Endodermal cell (in vitro differentiated cells): Measurements from ENCODE around the gene UGT1A3. TPM values are rescaled to one million over a fixed set of nuclear protein-coding genes. Genes with fewer than 3 reads are reported as not detected.

Source experiments
- DNase-seq: peaks from one replicate; pipeline ENCODE4 v3.0.0-alpha.2; 2017
- H3K27ac ChIP-seq: 2 replicates; pipeline ENCODE4 v1.5.1; 2013; ENCODE audit warnings: mild to moderate bottlenecking, low read depth, low read length, moderate library complexity
- H3K27me3 ChIP-seq: 2 replicates; pipeline ENCODE4 v1.6.1; 2013; ENCODE audit warnings: mild to moderate bottlenecking, low read length, moderate library complexity; ENCODE audit not compliant: insufficient read depth, control insufficient read depth, poor library complexity, severe bottlenecking
- H3K36me3 ChIP-seq: 2 replicates; pipeline ENCODE4 v1.7.0; 2013; ENCODE audit warnings: mild to moderate bottlenecking, low read length, moderate library complexity; ENCODE audit not compliant: control insufficient read depth, insufficient read depth
- H3K4me1 ChIP-seq: one replicate; pipeline ENCODE4 v1.7.0; 2013; ENCODE audit warnings: low read length; ENCODE audit not compliant: control insufficient read depth, insufficient read depth
- H3K4me3 ChIP-seq: 2 replicates; pipeline ENCODE4 v1.5.1; 2013; ENCODE audit warnings: mild to moderate bottlenecking, low read length, moderate library complexity
- H3K9ac ChIP-seq: 2 replicates; pipeline ENCODE4 v1.6.1; 2013; ENCODE audit warnings: mild to moderate bottlenecking, low read length, moderate library complexity; ENCODE audit not compliant: poor library complexity, severe bottlenecking; ENCODE audit errors: extremely low read depth
- H3K9me3 ChIP-seq: 2 replicates; pipeline ENCODE4 v1.6.1; 2013; ENCODE audit warnings: mild to moderate bottlenecking, low read length, moderate library complexity; ENCODE audit not compliant: control insufficient read depth
- H3K27ac Mint-ChIP-seq: 2 replicates; pipeline ENCODE4 v1.8.0; 2020; ENCODE audit warnings: mixed read lengths
- H3K27me3 Mint-ChIP-seq: 2 replicates; pipeline ENCODE4 v1.8.0; 2021; ENCODE audit warnings: mild to moderate bottlenecking, mixed read lengths; ENCODE audit not compliant: insufficient read depth
- H3K36me3 Mint-ChIP-seq: 2 replicates; pipeline ENCODE4 v1.8.0; 2020; ENCODE audit warnings: low read depth, mixed read lengths
- H3K4me1 Mint-ChIP-seq: 2 replicates; pipeline ENCODE4 v1.8.0; 2020; ENCODE audit warnings: mixed read lengths
- H3K4me3 Mint-ChIP-seq: 2 replicates; pipeline ENCODE4 v1.8.0; 2020; ENCODE audit warnings: mild to moderate bottlenecking, moderate library complexity, mixed read lengths
- H3K9me3 Mint-ChIP-seq: 2 replicates; pipeline ENCODE4 v1.8.0; 2020; ENCODE audit warnings: mild to moderate bottlenecking, mixed read lengths
- WGBS, 2 experiments: methylation state at CpG; one replicate each; pipeline versions ENCODE4 v1.1.5 to v1.1.7; 2013; ENCODE audit warnings: missing lambda C conversion rate in 2 of 2, mixed read lengths in 1 of 2; ENCODE audit not compliant: insufficient coverage in 1 of 2, insufficient read length in 1 of 2; 5-methylcytosine and 5-hydroxymethylcytosine counted together
- total RNA-seq, 2 donors: library from RNA; stranded (reverse); fragmentation: NEBNext Ultra II Directional in 1 of 2; extraction: Animal tissue kit (Norgen Biotek cat#: 25700) in 1 of 2; gene quantifications; 2 replicates in 1 of 2; 3 replicates in 1 of 2; pipeline ENCODE4 v1.2.1, GENCODE V29; 2021
- TF ChIP-seq, protein P1 (sequence below): fragments of 200-600 bp; sonication (generic); conservative IDR thresholded peaks from 2 replicates; pipeline ENCODE4 v1.5.0; 2021; ENCODE audit warnings: antibody characterized with exemption, mild to moderate bottlenecking

The UGT1A3 gene
- total RNA-seq, 2 donors from 2014 or later: not detected

DNA sequence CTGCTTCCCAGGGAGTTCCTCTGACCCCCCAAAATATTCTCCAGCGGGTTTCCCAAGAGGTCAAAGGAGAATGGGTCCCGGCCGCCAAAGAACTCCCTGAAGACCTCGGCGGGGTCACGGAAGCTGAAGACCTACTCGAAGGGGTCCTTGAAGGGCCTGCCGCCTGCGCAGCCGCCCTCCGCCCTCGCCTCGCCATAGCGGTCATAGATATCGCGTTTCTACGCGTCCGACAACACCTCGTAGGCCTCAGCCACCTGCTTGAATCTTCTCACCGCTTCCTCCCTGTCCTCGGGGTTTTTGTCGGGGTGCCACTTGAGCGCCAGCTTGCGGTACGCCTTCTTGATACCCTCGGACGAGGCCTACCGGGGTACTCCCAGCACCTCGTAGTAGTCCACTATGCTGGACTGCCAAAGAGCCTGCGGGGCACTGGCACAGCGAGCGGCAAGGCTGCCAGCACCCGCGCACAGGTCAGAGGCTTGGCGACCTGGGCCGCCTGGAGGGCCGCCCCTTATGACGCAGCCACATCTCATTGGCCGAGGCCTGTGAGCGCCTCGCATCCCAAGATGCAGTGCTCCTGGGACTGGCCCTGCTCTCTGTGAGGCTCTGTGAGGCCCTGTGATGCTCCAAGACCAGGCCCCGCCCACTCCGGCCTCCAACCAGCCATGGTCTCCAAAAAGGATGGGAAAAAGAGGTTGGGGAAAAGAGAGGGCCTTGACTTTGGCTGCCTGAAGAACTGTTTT lies 26.2 kb downstream of the UGT1A3 start:
- H3K9me3 ChIP-seq: peaks cover 15% of the 10 kb centered on the region
- DNase-seq: no peak
- WGBS, 2 experiments: 95 to 96% methylated on average over 29 to 42 of the region's 44 CpGs
- no peak overlapping the region for H3K27ac Mint-ChIP-seq
- TF ChIP-seq, protein P1, sequence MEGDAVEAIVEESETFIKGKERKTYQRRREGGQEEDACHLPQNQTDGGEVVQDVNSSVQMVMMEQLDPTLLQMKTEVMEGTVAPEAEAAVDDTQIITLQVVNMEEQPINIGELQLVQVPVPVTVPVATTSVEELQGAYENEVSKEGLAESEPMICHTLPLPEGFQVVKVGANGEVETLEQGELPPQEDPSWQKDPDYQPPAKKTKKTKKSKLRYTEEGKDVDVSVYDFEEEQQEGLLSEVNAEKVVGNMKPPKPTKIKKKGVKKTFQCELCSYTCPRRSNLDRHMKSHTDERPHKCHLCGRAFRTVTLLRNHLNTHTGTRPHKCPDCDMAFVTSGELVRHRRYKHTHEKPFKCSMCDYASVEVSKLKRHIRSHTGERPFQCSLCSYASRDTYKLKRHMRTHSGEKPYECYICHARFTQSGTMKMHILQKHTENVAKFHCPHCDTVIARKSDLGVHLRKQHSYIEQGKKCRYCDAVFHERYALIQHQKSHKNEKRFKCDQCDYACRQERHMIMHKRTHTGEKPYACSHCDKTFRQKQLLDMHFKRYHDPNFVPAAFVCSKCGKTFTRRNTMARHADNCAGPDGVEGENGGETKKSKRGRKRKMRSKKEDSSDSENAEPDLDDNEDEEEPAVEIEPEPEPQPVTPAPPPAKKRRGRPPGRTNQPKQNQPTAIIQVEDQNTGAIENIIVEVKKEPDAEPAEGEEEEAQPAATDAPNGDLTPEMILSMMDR: no peak
- no peaks in the 10 kb centered on the region for H3K36me3 Mint-ChIP-seq
- no peak overlapping the region for H3K4me3 ChIP-seq
- no peaks in the 10 kb centered on the region for H3K4me1 ChIP-seq
- peaks cover 7% of the 10 kb centered on the region for H3K27me3 Mint-ChIP-seq
- H3K27ac ChIP-seq: no peak overlapping the region
- H3K4me1 Mint-ChIP-seq: no peaks in the 10 kb centered on the region
- peaks cover 27% of the 10 kb centered on the region for H3K9me3 Mint-ChIP-seq
- no peaks in the 10 kb centered on the region for H3K27me3 ChIP-seq
- no peak overlapping the region for H3K9ac ChIP-seq
- no peaks in the 10 kb centered on the region for H3K36me3 ChIP-seq
- H3K4me3 Mint-ChIP-seq: no peak overlapping the region

DNA sequence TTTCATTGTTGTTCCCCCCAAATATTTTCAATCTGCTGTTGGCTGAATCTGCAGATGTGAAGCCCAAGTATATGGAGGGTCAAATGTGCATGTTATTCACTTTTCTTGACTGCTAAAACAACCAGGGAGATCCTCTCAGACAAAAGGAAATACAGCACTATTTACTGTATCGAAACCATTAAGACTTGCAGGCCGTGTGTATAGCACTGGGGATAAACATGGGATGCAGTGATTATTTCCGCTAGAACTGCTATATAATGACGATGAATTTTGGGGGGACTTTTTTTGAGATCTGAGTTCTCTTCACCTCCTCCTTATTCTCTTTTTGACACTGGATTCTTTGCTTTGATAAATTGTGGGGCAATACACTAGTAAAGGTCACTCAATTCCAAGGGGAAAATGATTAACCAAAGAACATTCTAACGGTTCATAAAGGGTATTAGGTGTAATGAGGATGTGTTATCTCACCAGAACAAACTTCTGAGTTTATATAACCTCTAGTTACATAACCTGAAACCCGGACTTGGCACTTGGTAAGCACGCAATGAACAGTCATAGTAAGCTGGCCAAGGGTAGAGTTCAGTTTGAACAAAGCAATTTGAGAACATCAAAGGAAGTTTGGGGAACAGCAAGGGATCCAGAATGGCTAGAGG lies 27.7 kb downstream of the UGT1A3 start:
- H3K27me3 Mint-ChIP-seq: peaks cover 6% of the 10 kb centered on the region
- H3K27ac Mint-ChIP-seq: no peak overlapping the region
- H3K36me3 Mint-ChIP-seq: no peaks in the 10 kb centered on the region
- Histone ChIP-seq H3K4me3 (no peak overlapping the region), H3K9ac (no peak overlapping the region), H3K36me3 (no peaks in the 10 kb centered on the region), H3K9me3 (peaks cover under 1% of the 10 kb centered on the region), H3K27me3 (no peaks in the 10 kb centered on the region), H3K27ac (no peak overlapping the region), H3K4me1 (no peaks in the 10 kb centered on the region)
- H3K9me3 Mint-ChIP-seq: peaks cover 13% of the 10 kb centered on the region
- 60 to 94% methylated on average over 1 to 7 of the region's 7 CpGs for WGBS, 2 experiments
- no peak for DNase-seq
- TF ChIP-seq, protein P1: no peak
- H3K4me1 Mint-ChIP-seq: no peaks in the 10 kb centered on the region
- H3K4me3 Mint-ChIP-seq: no peak overlapping the region

DNA sequence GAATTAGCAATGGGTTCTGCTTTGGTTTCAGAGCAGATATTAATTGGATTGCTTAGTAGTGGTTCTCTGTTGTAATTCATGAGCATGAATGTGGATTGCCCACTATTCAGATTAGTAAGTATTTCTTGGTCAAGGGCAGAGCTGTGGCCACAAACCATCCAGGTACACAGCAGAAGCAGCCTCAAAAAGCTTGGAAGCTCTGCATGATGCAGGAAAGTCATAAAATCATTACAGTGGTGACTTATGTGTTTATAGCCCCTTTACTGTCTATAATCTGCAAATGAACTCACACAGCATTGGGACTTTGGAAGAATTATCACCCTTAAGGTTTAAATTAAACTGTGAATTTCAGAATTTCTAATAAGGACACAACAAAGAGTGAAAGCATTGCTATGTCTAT lies 29.3 kb downstream of the UGT1A3 start:
- no peaks in the 10 kb centered on the region for H3K4me1 Mint-ChIP-seq
- no peaks in the 10 kb centered on the region for H3K9me3 Mint-ChIP-seq
- Histone ChIP-seq H3K36me3 (no peaks in the 10 kb centered on the region), H3K9ac (no peak overlapping the region), H3K4me1 (no peaks in the 10 kb centered on the region), H3K27me3 (peaks cover under 1% of the 10 kb centered on the region), H3K27ac (no peak overlapping the region), H3K4me3 (no peak overlapping the region), H3K9me3 (no peaks in the 10 kb centered on the region)
- TF ChIP-seq, protein P1: no peak
- no peak overlapping the region for H3K27ac Mint-ChIP-seq
- H3K36me3 Mint-ChIP-seq: no peaks in the 10 kb centered on the region
- DNase-seq: no peak
- no peak overlapping the region for H3K4me3 Mint-ChIP-seq
- peaks cover 4% of the 10 kb centered on the region for H3K27me3 Mint-ChIP-seq
